Ascending aorta (tissue), 2 donors: ENCODE results near the gene LAMB1. TPM values are rescaled to one million over a fixed set of nuclear protein-coding genes. Genes with fewer than 3 reads are reported as not detected.

Source experiments
- DNase-seq, 2 donors: peaks; one replicate each; pipeline ENCODE4 v3.0.0-alpha.2; 2019; ENCODE audit warnings: low spot score in 2 of 2
- H3K27ac ChIP-seq, 2 donors: fragments of 200-600 bp; sonication (generic); one replicate each; pipeline ENCODE4 v1.5.1; 2016 to 2017; ENCODE audit warnings: mild to moderate bottlenecking in 1 of 2
- H3K27me3 ChIP-seq: fragments of 200-600 bp; sonication (generic); one replicate; pipeline ENCODE4 v1.5.1; 2017
- H3K36me3 ChIP-seq, 2 donors: fragments of 200-600 bp; sonication (generic); one replicate each; pipeline ENCODE4 v1.5.1; 2016
- H3K4me1 ChIP-seq, 2 donors: fragments of 200-600 bp; sonication (generic); one replicate each; pipeline ENCODE4 v1.5.1; 2016 to 2017; ENCODE audit warnings: mild to moderate bottlenecking in 1 of 2
- H3K4me3 ChIP-seq, 2 donors: fragments of 200-600 bp; sonication (generic); one replicate each; pipeline ENCODE4 v1.5.1; 2016 to 2017; ENCODE audit warnings: mild to moderate bottlenecking in 1 of 2
- H3K9me3 ChIP-seq, 2 donors: fragments of 200-600 bp; sonication (generic); one replicate each; pipeline ENCODE4 v1.5.1; 2016
- intact Hi-C: fragments of 100-400 bp; cut with DNase I; formaldehyde crosslinking; loops from one replicate; pipeline ENCODE4 v1.15.1; 2023
- total RNA-seq: library from RNA; depleted of rRNA; stranded (reverse); fragments of >200 nt; gene quantifications from one replicate; pipeline ENCODE4 v1.1.0, GENCODE V29; 2016
- TF ChIP-seq, protein P1 (sequence below), 3 experiments: fragments of 200-600 bp in 2 of 3; fragments of 450-650 bp in 1 of 3; sonication (generic) in 2 of 3; IDR thresholded peaks; one replicate each; pipeline ENCODE4 v1.5.1; 2016 to 2019; ENCODE audit warnings: antibody characterized with exemption in 3 of 3, mild to moderate bottlenecking in 1 of 3, moderate library complexity in 1 of 3

LAMB1 gene
- total RNA-seq, 1 donor from 2014 or later = 198 TPM

DNA sequence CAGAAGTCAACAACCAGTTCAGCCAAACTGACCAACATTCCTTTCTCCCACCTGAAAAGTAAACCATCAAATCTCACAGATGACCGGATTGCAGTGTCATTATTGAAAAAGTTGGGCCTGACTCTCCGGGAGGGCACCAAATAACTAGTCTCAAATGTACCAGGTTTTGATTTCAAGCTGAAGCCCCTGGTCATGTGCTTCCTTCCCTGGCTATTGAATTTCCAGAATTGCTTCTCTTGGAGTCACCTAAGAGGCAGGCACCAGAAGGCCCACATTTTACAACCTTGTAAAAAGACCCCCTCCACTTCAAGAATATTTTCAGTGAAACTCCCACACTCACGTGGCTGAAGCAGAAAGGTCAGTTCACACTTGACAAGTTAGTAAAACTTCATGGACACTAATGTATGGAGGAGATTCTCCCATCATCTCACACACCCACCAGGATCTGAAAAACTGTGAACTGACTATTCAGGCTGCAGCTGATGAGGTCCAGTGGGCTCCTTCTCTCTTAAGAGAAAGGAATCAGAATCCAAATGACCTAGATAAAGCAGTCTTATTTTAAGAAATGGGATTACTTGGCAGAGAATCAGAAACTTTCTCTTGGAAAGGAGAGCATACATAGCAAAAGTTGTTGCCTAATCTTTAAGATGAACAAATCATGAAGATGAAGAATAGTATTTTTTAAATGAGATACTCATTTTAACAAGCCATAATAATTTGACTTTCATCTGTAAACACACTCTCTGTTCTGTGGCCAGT lies 58.4 kb downstream of the LAMB1 start:
- H3K9me3 ChIP-seq = no peaks in the 10 kb centered on the region
- no peak for DNase-seq
- TF ChIP-seq, protein P1, sequence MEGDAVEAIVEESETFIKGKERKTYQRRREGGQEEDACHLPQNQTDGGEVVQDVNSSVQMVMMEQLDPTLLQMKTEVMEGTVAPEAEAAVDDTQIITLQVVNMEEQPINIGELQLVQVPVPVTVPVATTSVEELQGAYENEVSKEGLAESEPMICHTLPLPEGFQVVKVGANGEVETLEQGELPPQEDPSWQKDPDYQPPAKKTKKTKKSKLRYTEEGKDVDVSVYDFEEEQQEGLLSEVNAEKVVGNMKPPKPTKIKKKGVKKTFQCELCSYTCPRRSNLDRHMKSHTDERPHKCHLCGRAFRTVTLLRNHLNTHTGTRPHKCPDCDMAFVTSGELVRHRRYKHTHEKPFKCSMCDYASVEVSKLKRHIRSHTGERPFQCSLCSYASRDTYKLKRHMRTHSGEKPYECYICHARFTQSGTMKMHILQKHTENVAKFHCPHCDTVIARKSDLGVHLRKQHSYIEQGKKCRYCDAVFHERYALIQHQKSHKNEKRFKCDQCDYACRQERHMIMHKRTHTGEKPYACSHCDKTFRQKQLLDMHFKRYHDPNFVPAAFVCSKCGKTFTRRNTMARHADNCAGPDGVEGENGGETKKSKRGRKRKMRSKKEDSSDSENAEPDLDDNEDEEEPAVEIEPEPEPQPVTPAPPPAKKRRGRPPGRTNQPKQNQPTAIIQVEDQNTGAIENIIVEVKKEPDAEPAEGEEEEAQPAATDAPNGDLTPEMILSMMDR (IDR thresholded peaks at IDR 0.05) = no peak
- H3K4me3 ChIP-seq = no peak overlapping the region
- peaks cover 0 to 40% of the 10 kb centered on the region in 2 donors for H3K36me3 ChIP-seq
- peaks cover 13 to 33% of the 10 kb centered on the region in 2 donors for H3K4me1 ChIP-seq
- no peak overlapping the region for H3K27ac ChIP-seq
- no peaks in the 10 kb centered on the region for H3K27me3 ChIP-seq
- intact Hi-C loops = loop anchor here (10.0 kb wide), 2 partner anchors 150 to 350 kb away; no protein-coding TSS in a partner anchor

DNA sequence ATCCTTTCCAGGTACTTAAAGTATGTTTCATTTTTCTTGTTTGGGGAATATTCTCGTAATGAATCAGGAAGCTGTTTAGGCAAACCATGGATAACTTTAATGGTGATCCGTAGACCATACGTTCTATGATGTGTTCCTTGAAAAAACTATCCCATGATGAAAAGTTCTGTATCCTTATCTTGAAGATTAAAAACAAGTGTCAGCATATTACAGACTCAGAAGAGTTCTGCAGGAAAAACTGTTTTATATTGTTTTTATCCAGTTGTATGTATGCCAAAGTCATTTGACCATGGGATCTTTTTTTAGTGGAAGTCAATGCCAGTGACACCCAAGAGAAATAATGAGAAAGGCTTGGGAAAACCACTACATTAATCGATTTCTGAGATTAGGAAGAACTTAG lies 59.9 kb downstream of the LAMB1 start:
- Histone ChIP-seq H3K27me3 (no peaks in the 10 kb centered on the region), H3K36me3 (peaks cover 0 to 40% of the 10 kb centered on the region in 2 donors), H3K4me3 (no peak overlapping the region), H3K27ac (no peak overlapping the region), H3K9me3 (no peaks in the 10 kb centered on the region), H3K4me1 (peaks cover 13 to 34% of the 10 kb centered on the region in 2 donors)
- TF ChIP-seq, protein P1 (IDR thresholded peaks at IDR 0.05) = no peak
- intact Hi-C loops = loop anchor here (10.0 kb wide), 2 partner anchors 152 to 348 kb away; no protein-coding TSS in a partner anchor
- no peak for DNase-seq

DNA sequence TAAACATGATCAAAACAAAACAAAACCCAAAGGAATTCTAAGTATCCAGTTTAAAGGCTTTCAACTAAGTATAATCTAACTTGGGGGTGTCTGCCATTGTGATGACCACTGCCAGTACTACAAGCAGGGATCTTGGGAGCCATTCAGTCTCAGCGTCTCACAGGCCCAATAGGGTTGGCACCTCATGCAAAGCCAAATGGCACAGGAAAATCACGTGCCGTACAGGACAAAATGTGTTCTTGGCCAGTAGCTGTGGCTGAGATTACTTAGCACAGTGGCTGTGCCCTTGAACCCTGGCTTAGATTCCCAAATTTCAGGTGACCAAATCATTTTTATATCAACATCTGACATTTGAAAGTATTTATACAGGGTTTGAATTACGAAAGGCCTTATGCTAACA lies 62.0 kb downstream of the LAMB1 start:
- TF ChIP-seq, protein P1 (IDR thresholded peaks at IDR 0.05) = no peak
- H3K9me3 ChIP-seq = no peaks in the 10 kb centered on the region
- peak overlapping the region; percentile 57 to 88 for H3K27ac ChIP-seq
- no peak overlapping the region for H3K4me3 ChIP-seq
- intact Hi-C loops = loop anchor here (10.0 kb wide), 2 partner anchors 154 to 346 kb away; no protein-coding TSS in a partner anchor
- no peaks in the 10 kb centered on the region for H3K27me3 ChIP-seq
- H3K36me3 ChIP-seq = peaks cover 0 to 49% of the 10 kb centered on the region in 2 donors
- peaks cover 13 to 24% of the 10 kb centered on the region in 2 donors for H3K4me1 ChIP-seq
- no peak for DNase-seq

DNA sequence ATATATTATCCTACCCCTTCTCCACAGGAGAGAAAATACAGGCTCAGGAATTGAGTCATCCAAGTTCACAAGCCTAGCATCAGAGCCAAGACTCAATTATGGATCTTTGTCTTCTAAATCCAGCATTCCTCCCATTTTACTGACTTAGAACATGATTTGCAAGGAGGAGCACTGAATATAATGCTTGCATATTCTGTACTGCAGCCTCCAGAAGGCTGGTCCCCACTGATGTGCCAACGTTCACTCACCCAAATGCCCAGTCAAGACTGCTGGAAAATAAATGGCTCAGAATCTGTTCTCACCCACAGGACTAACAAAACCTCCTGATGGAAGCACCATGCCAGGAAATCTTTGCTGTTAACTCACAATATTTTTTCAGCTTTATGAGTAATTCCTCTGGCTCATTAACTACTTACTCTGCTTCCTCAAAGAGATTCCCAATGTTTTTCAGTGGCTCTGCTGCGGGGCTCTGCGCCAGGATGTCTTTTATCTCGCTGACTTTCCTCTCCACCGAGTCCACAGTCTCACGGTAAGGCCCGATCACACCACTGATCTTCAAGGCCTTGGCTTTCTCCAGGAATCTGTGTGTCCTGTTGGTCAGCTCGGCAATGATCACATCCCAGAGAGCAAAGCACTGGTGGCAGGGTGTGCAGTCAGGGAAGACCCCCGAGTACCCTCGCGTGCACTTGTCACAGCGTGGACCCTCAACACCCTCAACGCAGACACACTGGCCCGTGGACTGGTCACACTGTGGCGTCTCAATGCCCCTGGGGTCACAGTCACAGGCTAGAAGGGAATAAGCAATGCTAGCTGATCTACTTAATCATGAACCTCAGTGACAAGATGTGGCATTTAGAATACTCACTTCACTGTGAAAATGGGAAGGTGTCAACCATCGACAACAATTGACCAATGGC lies 63.1 kb downstream of the LAMB1 start:
- no peaks in the 10 kb centered on the region for H3K9me3 ChIP-seq
- H3K27ac ChIP-seq = peak overlapping the region; percentile 85 to 88
- peak in 1 of 2 donors; percentile 88 for DNase-seq
- intact Hi-C loops = loop anchor here (1.0 to 10.0 kb wide), 5 partner anchors 9 to 345 kb away; partner anchors contain the start of genes DLD and LAMB1
- no peak overlapping the region for H3K4me3 ChIP-seq
- peaks cover 0 to 54% of the 10 kb centered on the region in 2 donors for H3K36me3 ChIP-seq
- TF ChIP-seq, protein P1 (IDR thresholded peaks at IDR 0.05) = no peak
- H3K4me1 ChIP-seq = peaks cover 13 to 22% of the 10 kb centered on the region in 2 donors
- H3K27me3 ChIP-seq = no peaks in the 10 kb centered on the region

DNA sequence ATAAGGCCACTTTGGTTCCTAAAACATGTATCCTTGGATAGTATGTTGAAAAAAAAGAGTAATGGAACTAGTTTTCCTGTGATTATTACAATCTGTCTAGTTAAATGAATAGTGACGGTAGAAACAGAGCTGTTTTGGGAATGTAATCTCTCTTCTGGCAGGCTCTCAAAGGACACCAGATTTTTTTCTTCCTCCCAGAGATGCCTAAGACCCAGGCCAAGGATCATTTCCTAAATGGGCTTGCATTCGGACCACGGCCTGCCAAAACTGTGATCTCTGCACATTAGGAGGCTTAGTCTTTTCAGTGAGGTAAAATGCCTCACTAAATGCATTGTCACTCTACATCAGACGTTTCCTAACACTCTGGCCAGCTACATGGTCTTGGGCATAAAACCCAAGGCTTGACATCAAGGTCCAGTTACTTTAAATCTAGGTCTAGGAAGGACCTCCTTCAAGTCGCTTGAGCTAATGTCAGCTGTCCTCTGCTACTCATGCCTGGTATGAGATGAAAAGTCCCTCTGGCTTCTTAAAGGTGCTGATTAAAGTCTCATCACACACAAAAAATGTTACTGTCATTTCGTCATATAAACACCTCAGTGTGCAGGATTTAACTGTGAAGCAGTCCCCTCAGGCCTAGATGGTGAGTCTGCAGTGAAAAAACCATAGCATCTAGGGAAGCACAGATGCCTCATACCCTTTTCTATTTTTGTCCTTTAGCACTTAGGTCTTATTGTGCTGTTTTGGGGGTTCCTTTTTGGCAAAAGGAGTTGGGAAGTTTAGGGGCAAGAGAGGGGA lies 64.3 kb downstream of the LAMB1 start:
- Histone ChIP-seq H3K36me3 (peaks cover 9 to 57% of the 10 kb centered on the region in 2 donors), H3K4me1 (peaks cover 13 to 22% of the 10 kb centered on the region in 2 donors)
- intact Hi-C loops = loop anchor here (1.0 to 2.0 kb wide), 3 partner anchors 11 to 64 kb away; partner anchors contain the start of genes DLD and LAMB1

More for the DNA sequence above, 64.3 kb downstream of the LAMB1 start:
- Histone ChIP-seq H3K4me3 (no peak overlapping the region), H3K27ac (peak overlapping the region; percentile 85 to 88), H3K9me3 (no peaks in the 10 kb centered on the region), H3K27me3 (no peaks in the 10 kb centered on the region)
- TF ChIP-seq, protein P1 (IDR thresholded peaks at IDR 0.05) = no peak
- peak in 1 of 2 donors; percentile 69 for DNase-seq
